ENCODE results near the gene HS3ST3A1. TPM values are rescaled to one million over a fixed set of nuclear protein-coding genes. Genes with fewer than 3 reads are reported as not detected.

HS3ST3A1 gene
- total and polyA plus RNA-seq, 4 donors: 0.40 to 6.5 (median 2.5) TPM

GRCh38 chr17:13576661-13577526, 24.8 kb downstream of the HS3ST3A1 start:
- Histone ChIP-seq H3K9me3 (ENCODE audit: control insufficient read depth in 4 of 4, low read length in 3 of 4) (no peaks in the 10 kb centered on the region), H3K9ac (ENCODE audit: low read depth in 1 of 2, low read length in 2 of 2) (no peak overlapping the region), H3K27me3 (ENCODE audit: control insufficient read depth in 4 of 4, insufficient read depth in 4 of 4, low read length in 3 of 4) (peaks cover 0 to 4% (median 0%) of the 10 kb centered on the region in 4 donors), H3K36me3 (ENCODE audit: control insufficient read depth in 4 of 4, insufficient read depth in 3 of 4, low read depth in 1 of 4, low read length in 3 of 4) (no peaks in the 10 kb centered on the region), H3K4me3 (ENCODE audit: low read depth in 1 of 3, low read length in 3 of 3) (no peak overlapping the region), H3K4me1 (ENCODE audit: control insufficient read depth in 4 of 4, insufficient read depth in 4 of 4, low read length in 3 of 4) (peaks cover 0 to under 1% (median 0%) of the 10 kb centered on the region in 4 donors), H3K27ac (ENCODE audit: low read depth in 1 of 2, low read length in 2 of 2) (no peak overlapping the region)
- no peak for DNase-seq (ENCODE audit: low spot score)
- TF ChIP-seq, protein P1, sequence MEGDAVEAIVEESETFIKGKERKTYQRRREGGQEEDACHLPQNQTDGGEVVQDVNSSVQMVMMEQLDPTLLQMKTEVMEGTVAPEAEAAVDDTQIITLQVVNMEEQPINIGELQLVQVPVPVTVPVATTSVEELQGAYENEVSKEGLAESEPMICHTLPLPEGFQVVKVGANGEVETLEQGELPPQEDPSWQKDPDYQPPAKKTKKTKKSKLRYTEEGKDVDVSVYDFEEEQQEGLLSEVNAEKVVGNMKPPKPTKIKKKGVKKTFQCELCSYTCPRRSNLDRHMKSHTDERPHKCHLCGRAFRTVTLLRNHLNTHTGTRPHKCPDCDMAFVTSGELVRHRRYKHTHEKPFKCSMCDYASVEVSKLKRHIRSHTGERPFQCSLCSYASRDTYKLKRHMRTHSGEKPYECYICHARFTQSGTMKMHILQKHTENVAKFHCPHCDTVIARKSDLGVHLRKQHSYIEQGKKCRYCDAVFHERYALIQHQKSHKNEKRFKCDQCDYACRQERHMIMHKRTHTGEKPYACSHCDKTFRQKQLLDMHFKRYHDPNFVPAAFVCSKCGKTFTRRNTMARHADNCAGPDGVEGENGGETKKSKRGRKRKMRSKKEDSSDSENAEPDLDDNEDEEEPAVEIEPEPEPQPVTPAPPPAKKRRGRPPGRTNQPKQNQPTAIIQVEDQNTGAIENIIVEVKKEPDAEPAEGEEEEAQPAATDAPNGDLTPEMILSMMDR (IDR thresholded peaks at IDR 0.05; ENCODE audit: low read depth, low read length, missing input control): peak; percentile 8
- TF ChIP-seq EGR1 (IDR thresholded peaks at IDR 0.05; ENCODE audit: low read depth in 2 of 2): no peak
- TF ChIP-seq GABPA (IDR thresholded peaks at IDR 0.05 in 1 of 2, conservative IDR thresholded peaks at IDR 0.05 in 1 of 2): no peak
- TF ChIP-seq, protein P2, sequence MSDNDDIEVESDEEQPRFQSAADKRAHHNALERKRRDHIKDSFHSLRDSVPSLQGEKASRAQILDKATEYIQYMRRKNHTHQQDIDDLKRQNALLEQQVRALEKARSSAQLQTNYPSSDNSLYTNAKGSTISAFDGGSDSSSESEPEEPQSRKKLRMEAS (IDR thresholded peaks at IDR 0.05): no peak
- peak; percentile 54 to 61 for TF ChIP-seq RAD21 (IDR thresholded peaks at IDR 0.05)
- WGBS: 88% methylated on average over 3 of the region's 3 CpGs

- H3K36me3 ChIP-seq (ENCODE audit: control insufficient read depth in 4 of 4, insufficient read depth in 3 of 4, low read depth in 1 of 4, low read length in 3 of 4): no peaks in the 10 kb centered on the region
- 76% methylated on average over 6 of the region's 6 CpGs for WGBS
- no peaks in the 10 kb centered on the region for H3K4me1 ChIP-seq (ENCODE audit: control insufficient read depth in 4 of 4, insufficient read depth in 4 of 4, low read length in 3 of 4)
- no peak for DNase-seq (ENCODE audit: low spot score)
- no peak overlapping the region for H3K9ac ChIP-seq (ENCODE audit: low read depth in 1 of 2, low read length in 2 of 2)
- no peaks in the 10 kb centered on the region for H3K9me3 ChIP-seq (ENCODE audit: control insufficient read depth in 4 of 4, low read length in 3 of 4)
- no peak for TF ChIP-seq TAF1 (conservative IDR thresholded peaks at IDR 0.05)
- TF ChIP-seq JUND (IDR thresholded peaks at IDR 0.05): no peak
- TF ChIP-seq, protein P1 (IDR thresholded peaks at IDR 0.05; ENCODE audit: low read depth, low read length, missing input control): no peak
- TF ChIP-seq, protein P3, sequence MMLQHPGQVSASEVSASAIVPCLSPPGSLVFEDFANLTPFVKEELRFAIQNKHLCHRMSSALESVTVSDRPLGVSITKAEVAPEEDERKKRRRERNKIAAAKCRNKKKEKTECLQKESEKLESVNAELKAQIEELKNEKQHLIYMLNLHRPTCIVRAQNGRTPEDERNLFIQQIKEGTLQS (IDR thresholded peaks at IDR 0.05): no peak
- TF ChIP-seq HNF4A (conservative IDR thresholded peaks at IDR 0.05): no peak
- no peak for TF ChIP-seq NR2F2 (IDR thresholded peaks at IDR 0.05)
- TF ChIP-seq EGR1 (IDR thresholded peaks at IDR 0.05; ENCODE audit: low read depth in 2 of 2): no peak
- TF ChIP-seq, protein P2 (IDR thresholded peaks at IDR 0.05): no peak
- no peak for TF ChIP-seq RAD21 (IDR thresholded peaks at IDR 0.05)
- TF ChIP-seq FOXA1 (IDR thresholded peaks at IDR 0.05): no peak
- H3K27me3 ChIP-seq (ENCODE audit: control insufficient read depth in 4 of 4, insufficient read depth in 4 of 4, low read length in 3 of 4): peaks cover 0 to 4% (median 0%) of the 10 kb centered on the region in 4 donors
- no peak overlapping the region for H3K27ac ChIP-seq (ENCODE audit: low read depth in 1 of 2, low read length in 2 of 2)
- H3K4me3 ChIP-seq (ENCODE audit: low read depth in 1 of 3, low read length in 3 of 3): no peak overlapping the region
These were observed 25.8 kb downstream of the HS3ST3A1 start for GRCh38 chr17:13575922-13576419.
